ENCODE measurements around the gene BRCC3.
"Not testable (repeated sequence)": the region's sequence is repeated elsewhere in the genome, so short reads cannot be mapped to it uniquely, and the experiment has no call there.

The BRCC3 gene

GRCh38 chrX:155144926-155145325, 73.6 kb downstream of the BRCC3 start:
- no peak for DNase-seq

GRCh38 chrX:155147612-155148011, 76.3 kb downstream of the BRCC3 start:
- DNase-seq: not testable (repeated sequence)

- not testable (repeated sequence) for DNase-seq
Measured at GRCh38 chrX:155148166-155148565, 76.9 kb downstream of the BRCC3 start.

GRCh38 chrX:155148724-155149537, 77.6 kb downstream of the BRCC3 start:
- DNase-seq: peak in 1 of 2 experiments; percentile 2

GRCh38 chrX:155169881-155170280, 98.6 kb downstream of the BRCC3 start:
- peak in 1 of 2 experiments; percentile 66 for DNase-seq

All from NCI-H446 (cell line).